ENCODE measurements around the gene DYRK4.

The DYRK4 gene

DNA sequence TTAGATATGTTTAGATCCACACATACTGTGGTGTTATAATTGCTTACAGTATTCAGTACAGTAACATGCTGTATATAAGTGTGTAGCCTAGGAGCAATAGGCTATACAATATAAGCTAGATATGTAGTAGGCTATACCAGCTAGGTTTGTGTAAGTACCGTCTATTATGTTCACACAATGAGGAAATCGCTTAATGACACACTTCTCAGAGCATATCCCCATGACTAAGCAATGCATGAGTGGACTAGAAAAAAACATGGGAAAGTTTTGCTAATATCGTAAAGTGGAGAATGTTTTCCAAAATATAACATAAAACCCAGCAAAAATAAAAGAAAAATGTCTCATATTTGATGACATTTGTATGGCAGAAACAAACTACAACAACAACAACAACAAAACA is 59.5 kb downstream of the DYRK4 start:
- no peak for DNase-seq (ENCODE audit: low spot score)
- POLR2A ChIA-PET (ENCODE audit: low non-redundant PET) = no interaction called here
- CTCF ChIA-PET = interaction anchor here (0.8 kb wide), 1 partner anchor 24 kb away, joined by 3 read pairs; no protein-coding TSS in a partner anchor
- H3K27ac ChIP-seq = no peak overlapping the region
- TF ChIP-seq, protein P1, sequence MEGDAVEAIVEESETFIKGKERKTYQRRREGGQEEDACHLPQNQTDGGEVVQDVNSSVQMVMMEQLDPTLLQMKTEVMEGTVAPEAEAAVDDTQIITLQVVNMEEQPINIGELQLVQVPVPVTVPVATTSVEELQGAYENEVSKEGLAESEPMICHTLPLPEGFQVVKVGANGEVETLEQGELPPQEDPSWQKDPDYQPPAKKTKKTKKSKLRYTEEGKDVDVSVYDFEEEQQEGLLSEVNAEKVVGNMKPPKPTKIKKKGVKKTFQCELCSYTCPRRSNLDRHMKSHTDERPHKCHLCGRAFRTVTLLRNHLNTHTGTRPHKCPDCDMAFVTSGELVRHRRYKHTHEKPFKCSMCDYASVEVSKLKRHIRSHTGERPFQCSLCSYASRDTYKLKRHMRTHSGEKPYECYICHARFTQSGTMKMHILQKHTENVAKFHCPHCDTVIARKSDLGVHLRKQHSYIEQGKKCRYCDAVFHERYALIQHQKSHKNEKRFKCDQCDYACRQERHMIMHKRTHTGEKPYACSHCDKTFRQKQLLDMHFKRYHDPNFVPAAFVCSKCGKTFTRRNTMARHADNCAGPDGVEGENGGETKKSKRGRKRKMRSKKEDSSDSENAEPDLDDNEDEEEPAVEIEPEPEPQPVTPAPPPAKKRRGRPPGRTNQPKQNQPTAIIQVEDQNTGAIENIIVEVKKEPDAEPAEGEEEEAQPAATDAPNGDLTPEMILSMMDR (conservative IDR thresholded peaks at IDR 0.05; ENCODE audit: low read depth) = no peak

DNA sequence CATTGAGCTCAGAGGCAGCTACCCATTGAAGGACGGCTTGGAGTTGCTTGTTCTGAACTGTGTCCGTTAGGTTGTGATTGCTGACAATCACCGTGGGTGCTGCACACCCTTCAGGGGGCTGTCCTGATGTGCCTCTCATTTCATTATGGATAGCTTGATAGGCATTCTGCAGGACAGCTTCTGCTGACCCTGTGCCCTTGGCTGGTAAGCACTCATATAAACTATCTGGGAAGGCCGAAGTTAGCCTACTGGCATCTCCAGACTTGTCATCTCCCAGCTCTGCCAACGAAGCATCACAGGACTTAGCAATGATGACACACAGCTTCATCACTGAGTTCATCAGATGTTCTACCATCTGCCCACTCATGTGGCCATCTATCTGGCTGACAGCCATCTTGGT is 64.5 kb downstream of the DYRK4 start:
- ChIA-PET CTCF (no interaction called here), POLR2A (ENCODE audit: low non-redundant PET) (no interaction called here)
- no peak overlapping the region for H3K27ac ChIP-seq
- no peak for DNase-seq (ENCODE audit: low spot score)
- TF ChIP-seq, protein P1 (conservative IDR thresholded peaks at IDR 0.05; ENCODE audit: low read depth) = no peak

DNA sequence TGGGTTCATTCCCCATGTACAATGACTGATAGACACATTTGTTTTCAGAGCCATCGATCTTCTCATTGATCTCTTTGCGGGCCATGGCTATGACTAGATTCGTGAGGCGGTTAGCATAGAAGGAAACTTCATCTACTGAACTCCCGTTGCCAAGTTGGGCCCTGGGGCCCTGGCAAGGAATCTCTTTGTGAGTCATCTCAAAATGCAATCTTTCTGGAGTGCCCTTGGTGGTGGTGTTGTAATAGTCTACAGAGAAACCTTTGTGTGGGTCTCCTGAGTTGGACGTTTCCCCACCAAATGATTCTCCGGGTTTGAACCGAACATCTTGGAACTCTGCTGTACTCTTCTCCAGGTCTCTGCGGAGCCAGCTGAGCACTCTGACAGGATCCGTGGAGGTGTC is 66.4 kb downstream of the DYRK4 start:
- TF ChIP-seq, protein P1 (conservative IDR thresholded peaks at IDR 0.05; ENCODE audit: low read depth) = no peak
- ChIA-PET POLR2A (ENCODE audit: low non-redundant PET) (no interaction called here), CTCF (no interaction called here)
- DNase-seq (ENCODE audit: low spot score) = no peak
- no peak overlapping the region for H3K27ac ChIP-seq

DNA sequence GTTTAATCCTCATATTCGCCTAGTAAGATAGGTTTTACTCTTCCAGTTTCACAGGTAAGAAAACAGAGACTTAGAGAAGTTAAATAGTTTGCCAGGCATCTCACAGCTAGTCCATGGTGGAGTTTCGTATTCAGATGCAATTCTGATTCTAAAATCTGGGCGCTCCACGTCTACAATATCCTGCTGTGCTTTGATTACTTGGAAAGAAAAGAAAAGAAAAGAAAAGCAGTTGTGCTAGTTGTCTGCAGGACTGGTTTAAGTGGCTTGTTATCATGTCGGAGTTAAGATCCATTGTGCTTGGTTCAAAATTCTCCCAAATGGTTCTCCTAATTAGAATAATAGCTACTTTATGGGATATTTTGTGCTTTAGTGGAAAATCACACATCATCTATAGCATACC is 68.3 kb downstream of the DYRK4 start:
- ChIA-PET CTCF (interaction anchor here (0.7 kb wide), 1 partner anchor 26 kb away, joined by 3 read pairs; no protein-coding TSS in a partner anchor), POLR2A (ENCODE audit: low non-redundant PET) (no interaction called here)
- no peak for DNase-seq (ENCODE audit: low spot score)
- TF ChIP-seq, protein P1 (conservative IDR thresholded peaks at IDR 0.05; ENCODE audit: low read depth) = no peak
- no peak overlapping the region for H3K27ac ChIP-seq

DNA sequence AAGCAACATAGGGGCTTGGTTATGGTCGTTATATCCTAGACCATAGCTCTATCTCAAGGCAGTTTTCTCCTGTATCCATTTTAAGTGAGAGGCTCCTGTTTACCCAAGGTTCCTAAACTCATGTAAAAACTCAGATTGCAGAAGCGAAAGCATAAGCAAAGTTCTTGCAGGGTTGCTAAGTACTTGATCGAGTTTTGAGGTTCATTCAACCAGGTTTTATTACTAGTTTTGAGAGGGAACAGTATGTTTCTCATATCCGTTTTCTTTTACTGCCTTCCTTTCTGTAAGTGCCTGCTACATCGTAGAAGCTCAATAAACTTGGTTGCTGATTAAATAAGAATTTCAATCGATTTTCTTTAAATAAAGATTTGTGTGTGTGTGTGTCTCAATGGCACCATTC is 81.7 kb downstream of the DYRK4 start:
- DNase-seq (ENCODE audit: low spot score) = no peak
- TF ChIP-seq, protein P1 (conservative IDR thresholded peaks at IDR 0.05; ENCODE audit: low read depth) = no peak
- POLR2A ChIA-PET (ENCODE audit: low non-redundant PET) = no interaction called here
- H3K27ac ChIP-seq = no peak overlapping the region
- CTCF ChIA-PET = no interaction called here

DNA sequence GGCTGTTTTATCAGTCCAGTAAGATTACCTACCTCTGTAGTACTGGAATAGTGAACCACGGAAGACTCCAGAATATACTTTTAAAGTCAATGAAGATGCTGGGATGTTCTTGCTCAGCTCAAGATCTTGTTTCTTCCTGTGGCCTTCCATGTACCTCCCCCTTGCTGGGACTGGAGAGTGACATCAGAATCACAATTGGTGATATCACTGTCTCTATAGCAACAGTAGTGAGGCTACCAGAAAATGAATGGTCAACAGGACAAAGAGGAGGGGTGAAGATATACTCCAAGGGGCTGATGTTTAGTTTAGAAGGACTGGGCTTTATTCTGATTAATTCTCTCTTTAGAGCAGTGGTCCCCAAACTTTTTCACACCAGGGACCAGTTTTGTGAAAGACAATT is 83.0 kb downstream of the DYRK4 start:
- TF ChIP-seq, protein P1 (conservative IDR thresholded peaks at IDR 0.05; ENCODE audit: low read depth) = no peak
- ChIA-PET POLR2A (ENCODE audit: low non-redundant PET) (no interaction called here), CTCF (interaction anchor here (0.7 kb wide), 1 partner anchor 486 kb away, joined by 5 read pairs; no protein-coding TSS in a partner anchor)
- H3K27ac ChIP-seq = no peak overlapping the region
- no peak for DNase-seq (ENCODE audit: low spot score)

DNA sequence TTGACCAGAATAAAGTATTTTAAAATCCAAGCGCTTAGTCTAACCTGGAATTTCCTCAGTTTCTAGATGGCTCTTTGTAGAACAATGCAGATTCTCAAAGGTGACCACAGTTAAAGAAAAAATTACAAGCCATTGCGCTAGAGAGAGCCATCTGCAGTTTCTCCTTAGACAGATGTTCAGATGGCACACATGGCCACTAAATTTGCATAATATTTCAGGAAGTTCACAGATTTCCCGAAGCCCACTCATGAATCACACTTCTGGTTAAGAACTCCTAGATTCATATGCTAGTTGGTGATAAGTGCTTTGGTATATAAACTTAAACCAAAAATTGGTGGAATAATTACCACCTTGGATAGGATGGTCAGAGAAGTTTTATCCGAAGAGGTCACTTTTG is 86.1 kb downstream of the DYRK4 start:
- TF ChIP-seq, protein P1 (conservative IDR thresholded peaks at IDR 0.05; ENCODE audit: low read depth) = no peak
- CTCF ChIA-PET = no interaction called here
- no peak for DNase-seq (ENCODE audit: low spot score)
- POLR2A ChIA-PET (ENCODE audit: low non-redundant PET) = no interaction called here
- H3K27ac ChIP-seq = peak overlapping the region; percentile 75
